GM10266 (cell line): ENCODE results near the gene RBP4.

Experiments
- DNase-seq: peaks from one replicate; pipeline ENCODE4 v3.0.0; 2012; ENCODE audit errors: extremely low spot score
- TF ChIP-seq, protein P1 (sequence below): IDR thresholded peaks from 2 replicates; pipeline ENCODE4 v1.5.1; 2012; ENCODE audit warnings: mild to moderate bottlenecking, low read depth; ENCODE audit not compliant: control insufficient read depth, insufficient read depth; ENCODE audit errors: missing control alignments

Gene RBP4

DNA sequence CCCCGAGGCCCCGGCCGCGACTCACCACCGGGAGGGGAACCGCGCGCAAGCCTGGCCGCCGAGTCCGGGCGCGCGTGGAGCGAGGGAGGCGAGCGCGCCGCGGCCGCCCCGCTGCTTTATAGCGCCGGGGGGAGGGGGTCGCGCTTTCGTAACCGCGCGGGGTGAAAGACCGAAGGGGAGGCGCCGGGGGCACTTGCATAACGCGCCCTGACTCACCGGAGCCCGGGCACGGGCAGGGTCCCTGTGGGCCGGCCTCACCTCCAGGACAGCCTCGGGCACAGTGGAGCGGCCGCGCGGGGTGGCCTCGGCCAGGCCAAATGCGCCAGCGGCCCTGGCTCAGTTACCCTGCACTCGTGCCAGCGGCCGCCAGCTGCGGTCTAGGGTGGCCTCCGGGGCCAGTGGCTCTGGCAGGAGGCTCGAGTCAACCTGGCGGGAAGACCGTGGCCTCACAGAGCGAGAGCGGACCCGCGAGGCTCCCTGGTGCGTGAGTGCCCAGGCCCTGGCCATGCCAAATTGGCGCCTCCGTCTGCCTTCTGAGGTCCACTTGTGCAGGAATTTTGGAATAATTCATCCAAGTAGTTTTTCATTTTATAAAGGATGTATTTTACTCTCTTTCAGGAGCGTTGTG is at the start of gene RBP4:
RBP4 (minus strand) TSS at position 90 of the 628 bp plus-strand sequence. CDS start 207 bp downstream, outside the sequence.
- TF ChIP-seq, protein P1, sequence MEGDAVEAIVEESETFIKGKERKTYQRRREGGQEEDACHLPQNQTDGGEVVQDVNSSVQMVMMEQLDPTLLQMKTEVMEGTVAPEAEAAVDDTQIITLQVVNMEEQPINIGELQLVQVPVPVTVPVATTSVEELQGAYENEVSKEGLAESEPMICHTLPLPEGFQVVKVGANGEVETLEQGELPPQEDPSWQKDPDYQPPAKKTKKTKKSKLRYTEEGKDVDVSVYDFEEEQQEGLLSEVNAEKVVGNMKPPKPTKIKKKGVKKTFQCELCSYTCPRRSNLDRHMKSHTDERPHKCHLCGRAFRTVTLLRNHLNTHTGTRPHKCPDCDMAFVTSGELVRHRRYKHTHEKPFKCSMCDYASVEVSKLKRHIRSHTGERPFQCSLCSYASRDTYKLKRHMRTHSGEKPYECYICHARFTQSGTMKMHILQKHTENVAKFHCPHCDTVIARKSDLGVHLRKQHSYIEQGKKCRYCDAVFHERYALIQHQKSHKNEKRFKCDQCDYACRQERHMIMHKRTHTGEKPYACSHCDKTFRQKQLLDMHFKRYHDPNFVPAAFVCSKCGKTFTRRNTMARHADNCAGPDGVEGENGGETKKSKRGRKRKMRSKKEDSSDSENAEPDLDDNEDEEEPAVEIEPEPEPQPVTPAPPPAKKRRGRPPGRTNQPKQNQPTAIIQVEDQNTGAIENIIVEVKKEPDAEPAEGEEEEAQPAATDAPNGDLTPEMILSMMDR, result no peak
- no peak for DNase-seq

DNA sequence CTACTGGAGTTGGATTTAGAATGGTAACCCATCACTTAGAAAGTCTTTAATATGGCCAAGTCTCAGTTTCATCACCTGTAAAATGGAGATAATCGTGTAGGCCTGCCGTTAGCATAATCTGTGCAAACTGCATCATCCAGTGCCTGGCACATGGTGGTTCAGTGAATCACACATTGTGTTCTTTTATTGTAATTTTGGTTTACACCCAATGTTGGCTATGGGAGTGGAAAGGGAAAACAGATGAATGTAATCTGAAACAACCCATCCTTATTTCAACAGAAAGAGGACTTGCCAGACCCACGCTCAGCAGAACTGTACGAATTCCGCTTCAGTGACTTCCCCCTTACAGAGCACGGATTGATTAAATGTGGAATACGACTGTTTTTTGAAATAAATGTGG is 38.8 kb upstream of the RBP4 start:
- TF ChIP-seq, protein P1, result no peak
- DNase-seq, result no peak

DNA sequence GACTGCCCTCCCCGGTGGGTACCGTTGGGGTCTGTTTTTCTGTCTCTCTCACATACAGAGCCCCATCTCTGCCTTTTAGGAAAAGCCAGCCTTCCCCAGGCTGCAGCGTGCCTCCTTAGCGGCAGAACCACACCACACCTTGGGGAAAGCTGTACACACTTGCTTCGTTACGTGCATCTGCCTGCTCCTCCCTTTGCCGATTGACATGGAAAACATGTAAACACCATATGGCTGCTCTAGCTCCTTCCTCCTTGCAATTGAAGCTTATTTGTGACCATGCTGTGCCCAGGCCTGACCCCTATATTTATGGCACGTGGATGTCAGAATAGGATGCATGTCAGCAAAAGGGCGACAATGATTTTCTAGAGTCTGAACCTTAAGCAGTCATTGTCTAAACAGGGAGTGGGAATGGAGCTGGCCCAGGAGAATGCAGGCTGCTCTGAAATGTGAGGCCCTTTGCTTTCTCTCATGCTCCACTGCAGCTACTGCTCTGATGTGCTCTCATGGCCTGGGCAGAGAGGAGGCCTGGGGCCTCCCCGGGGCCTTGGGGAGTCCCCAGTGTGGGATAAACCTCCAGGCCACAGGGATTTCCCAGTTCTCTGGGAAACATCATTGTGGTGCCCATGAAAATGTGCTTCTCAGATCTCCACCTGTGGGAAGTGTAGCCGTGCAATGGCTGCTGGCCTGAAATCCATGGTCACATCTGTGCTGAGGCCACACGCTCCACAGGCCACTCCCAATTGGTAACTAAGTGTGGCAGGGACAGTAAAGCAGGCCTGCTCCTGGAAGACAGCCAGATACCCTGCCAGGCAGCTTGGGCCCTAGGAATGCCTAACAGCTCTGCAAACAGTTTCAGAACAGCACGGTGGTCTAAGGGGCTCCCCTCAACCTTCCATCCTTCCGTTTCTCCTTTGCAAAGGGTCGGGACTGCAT is 29.9 kb upstream of the RBP4 start:
- DNase-seq, result no peak
- TF ChIP-seq, protein P1, result no peak

DNA sequence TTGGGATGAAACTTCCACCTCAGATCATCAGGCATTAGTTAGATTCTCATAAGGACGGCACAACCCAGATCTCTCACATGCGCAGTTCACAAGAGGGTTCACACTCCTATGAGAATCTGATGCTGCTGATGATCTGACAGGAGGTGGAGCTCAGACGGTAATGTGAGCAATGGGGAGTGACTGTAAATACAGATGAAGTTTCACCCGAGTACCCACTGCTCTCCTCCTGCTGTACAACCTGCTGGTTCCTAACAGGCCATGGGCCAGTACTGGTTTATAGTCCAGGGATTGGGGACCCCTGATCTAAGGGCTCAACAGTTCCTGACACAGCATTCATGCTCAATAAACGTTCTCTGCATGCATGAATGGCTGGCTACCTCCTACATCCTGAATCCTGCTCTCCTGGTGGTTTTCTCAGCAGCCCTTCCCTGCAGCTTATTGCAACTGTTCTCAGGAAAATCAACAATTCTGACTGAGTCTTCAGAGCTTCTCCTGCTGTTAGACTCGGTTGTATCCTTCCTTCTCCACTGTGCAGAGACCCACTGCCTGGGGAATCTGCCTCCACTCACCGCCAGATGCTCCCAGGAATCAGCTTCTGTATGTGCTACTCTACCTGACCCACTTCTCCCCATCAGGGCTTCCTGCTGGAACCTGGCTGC is 28.7 kb upstream of the RBP4 start:
- TF ChIP-seq, protein P1, result no peak
- DNase-seq, result no peak

DNA sequence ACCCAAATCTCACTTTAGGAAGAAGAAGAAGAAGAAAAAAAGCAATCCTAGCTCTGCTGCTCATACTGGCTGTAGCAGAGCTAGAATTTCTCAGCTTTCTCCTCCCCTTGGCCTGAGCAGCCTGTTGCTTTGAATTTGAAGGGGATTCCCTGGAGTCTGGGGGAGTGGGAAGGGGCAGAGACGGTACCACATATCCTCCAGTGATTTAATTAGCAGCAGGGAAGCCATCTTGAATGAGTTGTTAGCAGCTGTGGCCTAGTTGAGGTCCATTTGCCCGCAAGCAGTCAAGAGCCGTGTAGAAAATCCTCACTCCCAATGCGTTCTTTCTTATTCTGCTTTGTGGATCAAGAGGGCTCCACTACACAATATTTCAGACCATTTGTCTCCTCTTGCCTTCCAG is 27.8 kb upstream of the RBP4 start:
- TF ChIP-seq, protein P1, result no peak
- DNase-seq, result no peak

DNA sequence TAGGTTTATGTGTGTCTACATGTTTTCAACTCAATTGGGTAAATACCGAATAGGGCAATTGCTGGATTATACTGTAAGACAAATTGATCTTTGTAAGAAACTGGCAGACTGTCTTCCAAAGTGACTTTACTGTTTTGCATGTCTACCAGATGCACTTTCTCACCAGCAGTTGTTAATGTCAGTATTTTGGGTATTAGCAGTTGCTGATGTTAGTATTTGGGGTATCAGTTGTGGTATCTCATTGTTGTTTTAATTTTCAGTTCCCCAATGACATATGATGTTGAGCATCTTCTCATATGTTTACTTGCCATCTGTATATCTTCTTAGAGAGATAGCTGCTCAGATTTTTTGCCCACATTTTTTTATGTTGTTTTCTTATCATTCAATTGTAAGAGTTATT is 21.9 kb upstream of the RBP4 start:
- TF ChIP-seq, protein P1, result no peak
- DNase-seq, result no peak
